ENCODE data around the gene REV1. TPM values are rescaled to one million over a fixed set of nuclear protein-coding genes. Genes with fewer than 3 reads are reported as not detected.

The REV1 gene
- total and polyA plus RNA-seq, 2 of the 13 experiments (the other 11 are each of a cell fraction or from before 2014, with no cell fraction given): 49.1 to 71.8 TPM

DNA sequence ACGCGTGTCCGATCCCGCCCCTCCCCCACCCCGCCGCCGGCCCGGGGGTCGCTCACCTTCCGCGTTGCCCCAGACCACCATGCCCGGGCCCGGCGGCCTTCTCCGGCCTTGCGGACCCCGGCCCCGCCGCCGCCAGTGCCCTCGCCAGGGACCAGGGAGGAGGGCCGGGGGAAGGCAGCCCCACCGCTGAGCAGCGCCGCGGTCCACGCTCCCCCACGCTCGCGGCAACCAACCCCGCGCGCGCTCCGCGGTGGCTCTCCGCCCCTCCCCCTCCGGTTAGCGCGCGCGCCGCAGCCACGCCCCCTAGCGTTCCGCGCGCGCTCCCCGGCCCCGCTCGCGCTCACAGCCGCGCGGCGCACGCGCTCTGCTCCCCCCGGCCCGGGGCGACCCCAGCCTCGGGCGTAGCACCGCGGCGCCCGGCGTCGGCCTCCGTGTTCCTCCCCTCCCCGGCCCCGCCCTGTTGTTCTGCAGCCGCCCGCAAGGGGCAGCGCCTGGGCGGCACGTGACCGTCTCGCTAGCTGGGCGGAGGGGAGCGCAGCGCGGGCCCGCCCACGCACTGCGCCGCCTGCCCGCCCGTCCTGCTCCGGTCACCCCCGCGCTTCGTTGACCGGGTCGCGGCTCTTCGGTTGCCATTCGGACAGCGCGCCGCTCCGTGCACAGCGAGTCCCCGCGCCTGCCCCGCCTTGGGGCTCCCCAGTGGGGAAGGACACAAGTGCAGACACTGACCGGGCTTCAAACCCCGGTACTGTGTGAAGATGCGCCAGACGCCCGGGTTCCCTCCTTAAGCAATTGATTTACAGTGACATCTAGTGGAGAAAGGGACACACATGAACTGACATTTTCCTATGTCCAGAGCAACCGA is at the start of gene REV1 (continued):
- TF ChIP-seq PREB (CRISPR knock-in tag; IDR thresholded peaks at IDR 0.05) (no peak), EP300 (IDR thresholded peaks at IDR 0.05; ENCODE audit: low read depth in 2 of 2, low read length in 2 of 2) (peak in 1 of 2 experiments; percentile 23; a peak in 2 of 4 replicates), EP300 (CRISPR knock-in tag; IDR thresholded peaks at IDR 0.05; ENCODE audit: borderline replicate concordance) (peak; percentile 19; the same call in 1 of the 2 replicates), ZNF33B (CRISPR knock-in tag; IDR thresholded peaks at IDR 0.05) (peak; percentile 43; the same call in 1 of the 2 replicates), NPAS2 (CRISPR knock-in tag; IDR thresholded peaks at IDR 0.05; ENCODE audit: borderline replicate concordance) (no peak), ZNF44 (CRISPR knock-in tag; IDR thresholded peaks at IDR 0.05) (no peak), DR1 (CRISPR knock-in tag; IDR thresholded peaks at IDR 0.05) (no peak; the same call in 1 of the 2 replicates), BATF2 (CRISPR knock-in tag; IDR thresholded peaks at IDR 0.05) (no peak; the same call in 1 of the 2 replicates), KDM4B (CRISPR knock-in tag; IDR thresholded peaks at IDR 0.05) (no peak), MTA3 (CRISPR knock-in tag; IDR thresholded peaks at IDR 0.05) (no peak), ZFY (CRISPR knock-in tag; IDR thresholded peaks at IDR 0.05) (peak; percentile 78), ZNF607 (CRISPR knock-in tag; IDR thresholded peaks at IDR 0.05; ENCODE audit: borderline replicate concordance) (peak; percentile 80), REXO4 (CRISPR knock-in tag; IDR thresholded peaks at IDR 0.05; ENCODE audit: borderline replicate concordance) (no peak), ZNF564 (CRISPR knock-in tag; IDR thresholded peaks at IDR 0.05) (peak; percentile 90), EED (CRISPR knock-in tag; IDR thresholded peaks at IDR 0.05) (peak; percentile 98), PHF8 (CRISPR knock-in tag; IDR thresholded peaks at IDR 0.05) (peak; percentile 52), BCL6 (CRISPR knock-in tag; IDR thresholded peaks at IDR 0.05) (peak; percentile 56; the same call in 1 of the 2 replicates), ZBTB38 (CRISPR knock-in tag; IDR thresholded peaks at IDR 0.05) (peak; percentile 87), ATF7-NPFF (CRISPR knock-in tag; IDR thresholded peaks at IDR 0.05; ENCODE audit: low read depth) (peak; percentile 85), SRF (IDR thresholded peaks at IDR 0.05; ENCODE audit: low read depth, low read length) (no peak), SYNCRIP (IDR thresholded peaks at IDR 0.05; ENCODE audit: insufficient read depth, low read depth, low read length) (no peak), ZSCAN20 (CRISPR knock-in tag; IDR thresholded peaks at IDR 0.05; ENCODE audit: borderline replicate concordance) (peak; percentile 67; the same call in 1 of the 2 replicates)
- TF ChIP-seq, protein P1, sequence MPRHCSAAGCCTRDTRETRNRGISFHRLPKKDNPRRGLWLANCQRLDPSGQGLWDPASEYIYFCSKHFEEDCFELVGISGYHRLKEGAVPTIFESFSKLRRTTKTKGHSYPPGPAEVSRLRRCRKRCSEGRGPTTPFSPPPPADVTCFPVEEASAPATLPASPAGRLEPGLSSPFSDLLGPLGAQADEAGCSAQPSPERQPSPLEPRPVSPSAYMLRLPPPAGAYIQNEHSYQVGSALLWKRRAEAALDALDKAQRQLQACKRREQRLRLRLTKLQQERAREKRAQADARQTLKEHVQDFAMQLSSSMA (CRISPR knock-in tag; IDR thresholded peaks at IDR 0.05): no peak; the same call in 1 of the 2 replicates
- TF ChIP-seq, protein P2, sequence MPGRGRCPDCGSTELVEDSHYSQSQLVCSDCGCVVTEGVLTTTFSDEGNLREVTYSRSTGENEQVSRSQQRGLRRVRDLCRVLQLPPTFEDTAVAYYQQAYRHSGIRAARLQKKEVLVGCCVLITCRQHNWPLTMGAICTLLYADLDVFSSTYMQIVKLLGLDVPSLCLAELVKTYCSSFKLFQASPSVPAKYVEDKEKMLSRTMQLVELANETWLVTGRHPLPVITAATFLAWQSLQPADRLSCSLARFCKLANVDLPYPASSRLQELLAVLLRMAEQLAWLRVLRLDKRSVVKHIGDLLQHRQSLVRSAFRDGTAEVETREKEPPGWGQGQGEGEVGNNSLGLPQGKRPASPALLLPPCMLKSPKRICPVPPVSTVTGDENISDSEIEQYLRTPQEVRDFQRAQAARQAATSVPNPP (CRISPR knock-in tag; IDR thresholded peaks at IDR 0.05): peak; percentile 68; the same call in 1 of the 2 replicates
- TF ChIP-seq, protein P3, sequence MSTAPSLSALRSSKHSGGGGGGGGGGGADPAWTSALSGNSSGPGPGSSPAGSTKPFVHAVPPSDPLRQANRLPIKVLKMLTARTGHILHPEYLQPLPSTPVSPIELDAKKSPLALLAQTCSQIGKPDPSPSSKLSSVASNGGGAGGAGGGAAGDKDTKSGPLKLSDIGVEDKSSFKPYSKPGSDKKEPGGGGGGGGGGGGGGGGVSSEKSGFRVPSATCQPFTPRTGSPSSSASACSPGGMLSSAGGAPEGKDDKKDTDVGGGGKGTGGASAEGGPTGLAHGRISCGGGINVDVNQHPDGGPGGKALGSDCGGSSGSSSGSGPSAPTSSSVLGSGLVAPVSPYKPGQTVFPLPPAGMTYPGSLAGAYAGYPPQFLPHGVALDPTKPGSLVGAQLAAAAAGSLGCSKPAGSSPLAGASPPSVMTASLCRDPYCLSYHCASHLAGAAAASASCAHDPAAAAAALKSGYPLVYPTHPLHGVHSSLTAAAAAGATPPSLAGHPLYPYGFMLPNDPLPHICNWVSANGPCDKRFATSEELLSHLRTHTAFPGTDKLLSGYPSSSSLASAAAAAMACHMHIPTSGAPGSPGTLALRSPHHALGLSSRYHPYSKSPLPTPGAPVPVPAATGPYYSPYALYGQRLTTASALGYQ (CRISPR knock-in tag; IDR thresholded peaks at IDR 0.05): peak; percentile 85
